CD4-positive, alpha-beta T cell (primary cell): ENCODE results near the gene OR52W1. TPM values are rescaled to one million over a fixed set of nuclear protein-coding genes. Genes with fewer than 3 reads are reported as not detected.

Source experiments
- ATAC-seq: fragments of 200-7000 bp; cut with Tn5 transposase; one replicate; pipeline ENCODE4 v1.10.0; 2022; ENCODE audit warnings: mild to moderate bottlenecking; ENCODE audit not compliant: poor library complexity
- CTCF ChIA-PET: fragments of 350-600 bp; sonication (Branson Sonifier 250); formaldehyde crosslinking; loops from one replicate; lab custom pipeline; 2021; ENCODE audit warnings: antibody characterized with exemption, inconsistent platforms; lab: Charles Lee
- POLR2A ChIA-PET: fragments of 350-600 bp; sonication (Branson Sonifier 250); formaldehyde crosslinking; loops from one replicate; lab custom pipeline; 2021; ENCODE audit warnings: antibody characterized with exemption, inconsistent platforms; lab: Charles Lee
- DNase-seq, 14 experiments: peaks; one replicate each; pipeline ENCODE4 v3.0.0-alpha.2; 2013 to 2020; ENCODE audit warnings: mixed read lengths in 2 of 14
- H3K27ac ChIP-seq, 2 donors: one replicate each; pipeline versions ENCODE4 v1.5.1 to v1.7.0; 2013; ENCODE audit warnings: low read length in 2 of 2, low read depth in 1 of 2, mild to moderate bottlenecking in 1 of 2
- H3K27me3 ChIP-seq, 2 experiments: 1 replicate in 1 of 2; 2 replicates in 1 of 2; pipeline versions ENCODE4 v1.6.1 to v1.7.0; 2013; ENCODE audit warnings: low read length in 2 of 2, control low read depth in 1 of 2, mild to moderate bottlenecking in 1 of 2, moderate library complexity in 1 of 2; ENCODE audit not compliant: insufficient read depth in 2 of 2, control insufficient read depth in 1 of 2
- H3K36me3 ChIP-seq: one replicate; pipeline ENCODE4 v1.6.1; 2013; ENCODE audit warnings: low read length, control low read depth; ENCODE audit not compliant: insufficient read depth
- H3K4me1 ChIP-seq: one replicate; pipeline ENCODE4 v1.6.1; 2013; ENCODE audit warnings: low read length, control low read depth; ENCODE audit not compliant: insufficient read depth
- H3K4me3 ChIP-seq: one replicate; pipeline ENCODE4 v1.5.1; 2013; ENCODE audit warnings: mild to moderate bottlenecking, low read length, moderate library complexity
- H3K9me3 ChIP-seq, 2 experiments: 1 replicate in 1 of 2; 2 replicates in 1 of 2; pipeline versions ENCODE4 v1.6.1 to v1.7.0; 2013; ENCODE audit warnings: low read length in 2 of 2, mild to moderate bottlenecking in 2 of 2, control low read depth in 1 of 2, moderate library complexity in 1 of 2; ENCODE audit not compliant: control insufficient read depth in 1 of 2, insufficient read depth in 1 of 2
- H3K27ac Mint-ChIP-seq: one replicate; pipeline ENCODE4 v1.8.0; 2020; ENCODE audit warnings: mixed read lengths
- H3K27me3 Mint-ChIP-seq: one replicate; pipeline ENCODE4 v1.8.0; 2021; ENCODE audit warnings: mixed read lengths
- H3K36me3 Mint-ChIP-seq: one replicate; pipeline ENCODE4 v1.8.0; 2021; ENCODE audit warnings: low read depth, mixed read lengths
- H3K4me1 Mint-ChIP-seq: one replicate; pipeline ENCODE4 v1.8.0; 2021; ENCODE audit warnings: low read depth, mixed read lengths
- H3K4me3 Mint-ChIP-seq: one replicate; pipeline ENCODE4 v1.8.0; 2020; ENCODE audit warnings: mild to moderate bottlenecking, mixed read lengths
- H3K9me3 Mint-ChIP-seq: one replicate; pipeline ENCODE4 v1.8.0; 2020; ENCODE audit warnings: mixed read lengths
- intact Hi-C, 2 experiments: fragments of 100-400 bp; cut with DNase I in 1 of 2; cut with micrococcal nuclease in 1 of 2; formaldehyde crosslinking; loops; one replicate each; pipeline versions ENCODE4 v1.15.1 to v1.9.0; 2023 to 2025; cut with DNase I, micrococcal nuclease
- total RNA-seq, 174 experiments: library from RNA in 2 of 174; stranded (reverse) in 2 of 174; gene quantifications; one replicate each; pipeline ENCODE4 v1.2.3 and lab custom pipeline; 2021 to 2026
- TF ChIP-seq, protein P1 (sequence below): fragments of 200-600 bp; IDR thresholded peaks from one replicate; pipeline ENCODE4 v1.8.0; 2022; ENCODE audit warnings: antibody characterized with exemption, mild to moderate bottlenecking

Gene OR52W1
- total RNA-seq, 2 experiments from 2014 or later: not detected

DNA sequence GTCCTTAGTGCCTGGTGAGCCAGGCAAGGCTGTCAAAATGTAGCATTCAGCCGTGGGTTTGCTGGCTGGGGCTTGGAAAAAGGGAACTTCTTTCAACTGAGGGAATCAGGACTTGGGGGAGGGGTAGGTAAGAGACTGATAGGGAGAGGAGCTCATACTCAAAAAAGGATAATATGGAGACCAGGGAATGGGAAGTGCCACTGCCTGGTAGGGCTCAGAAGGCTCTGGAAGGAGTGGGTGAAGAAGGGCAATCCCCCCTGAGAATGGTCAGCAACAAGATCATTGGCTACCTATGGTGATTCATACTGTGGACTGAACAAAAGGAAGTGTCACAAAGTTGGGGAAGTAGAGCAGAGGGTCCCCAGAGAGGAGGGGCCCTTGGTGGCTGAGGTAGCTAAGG is 41.8 kb downstream of the OR52W1 start:
- Histone ChIP-seq H3K9me3 (peaks cover 0 to 4% of the 10 kb centered on the region in 2 experiments), H3K27me3 (no peaks in the 10 kb centered on the region), H3K4me1 (no peaks in the 10 kb centered on the region), H3K4me3 (no peak overlapping the region), H3K36me3 (no peaks in the 10 kb centered on the region), H3K27ac (no peak overlapping the region)
- ChIA-PET POLR2A (interaction anchor here (1.3 kb wide), 1 partner anchor 10 kb away, joined by 3 read pairs; no protein-coding TSS in a partner anchor), CTCF (no interaction called here)
- ATAC-seq (no peak), DNase-seq (no peak)
- no peaks in the 10 kb centered on the region for H3K9me3 Mint-ChIP-seq
- TF ChIP-seq, protein P1, sequence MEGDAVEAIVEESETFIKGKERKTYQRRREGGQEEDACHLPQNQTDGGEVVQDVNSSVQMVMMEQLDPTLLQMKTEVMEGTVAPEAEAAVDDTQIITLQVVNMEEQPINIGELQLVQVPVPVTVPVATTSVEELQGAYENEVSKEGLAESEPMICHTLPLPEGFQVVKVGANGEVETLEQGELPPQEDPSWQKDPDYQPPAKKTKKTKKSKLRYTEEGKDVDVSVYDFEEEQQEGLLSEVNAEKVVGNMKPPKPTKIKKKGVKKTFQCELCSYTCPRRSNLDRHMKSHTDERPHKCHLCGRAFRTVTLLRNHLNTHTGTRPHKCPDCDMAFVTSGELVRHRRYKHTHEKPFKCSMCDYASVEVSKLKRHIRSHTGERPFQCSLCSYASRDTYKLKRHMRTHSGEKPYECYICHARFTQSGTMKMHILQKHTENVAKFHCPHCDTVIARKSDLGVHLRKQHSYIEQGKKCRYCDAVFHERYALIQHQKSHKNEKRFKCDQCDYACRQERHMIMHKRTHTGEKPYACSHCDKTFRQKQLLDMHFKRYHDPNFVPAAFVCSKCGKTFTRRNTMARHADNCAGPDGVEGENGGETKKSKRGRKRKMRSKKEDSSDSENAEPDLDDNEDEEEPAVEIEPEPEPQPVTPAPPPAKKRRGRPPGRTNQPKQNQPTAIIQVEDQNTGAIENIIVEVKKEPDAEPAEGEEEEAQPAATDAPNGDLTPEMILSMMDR: no peak
- H3K27ac Mint-ChIP-seq: no peak overlapping the region
- no peak overlapping the region for H3K4me3 Mint-ChIP-seq
- intact Hi-C loops: no loop called here
- peaks cover 36% of the 10 kb centered on the region for H3K27me3 Mint-ChIP-seq
- H3K36me3 Mint-ChIP-seq: no peaks in the 10 kb centered on the region
- no peaks in the 10 kb centered on the region for H3K4me1 Mint-ChIP-seq

DNA sequence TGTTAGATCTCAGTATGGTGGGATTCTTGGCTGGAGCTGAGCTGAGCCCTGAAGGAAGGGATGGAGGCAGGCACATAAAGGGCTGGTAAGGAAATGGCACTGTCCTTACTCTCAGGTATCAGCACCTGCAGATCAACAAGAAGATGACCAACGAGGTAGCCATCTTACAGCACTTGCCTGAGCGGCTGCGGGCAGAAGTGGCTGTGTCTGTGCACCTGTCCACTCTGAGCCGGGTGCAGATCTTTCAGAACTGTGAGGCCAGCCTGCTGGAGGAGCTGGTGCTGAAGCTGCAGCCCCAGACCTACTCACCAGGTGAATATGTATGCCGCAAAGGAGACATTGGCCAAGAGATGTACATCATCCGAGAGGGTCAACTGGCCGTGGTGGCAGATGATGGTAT is 42.3 kb downstream of the OR52W1 start:
- Mint-ChIP-seq H3K9me3 (no peaks in the 10 kb centered on the region), H3K36me3 (no peaks in the 10 kb centered on the region), H3K27me3 (peaks cover 36% of the 10 kb centered on the region), H3K4me3 (no peak overlapping the region), H3K4me1 (no peaks in the 10 kb centered on the region), H3K27ac (no peak overlapping the region)
- Histone ChIP-seq H3K27me3 (no peaks in the 10 kb centered on the region), H3K9me3 (peaks cover 0 to 4% of the 10 kb centered on the region in 2 experiments), H3K36me3 (no peaks in the 10 kb centered on the region), H3K4me1 (no peaks in the 10 kb centered on the region), H3K27ac (no peak overlapping the region), H3K4me3 (no peak overlapping the region)
- ATAC-seq (no peak), DNase-seq (no peak)
- ChIA-PET POLR2A (interaction anchor here (1.3 kb wide), 1 partner anchor 10 kb away, joined by 3 read pairs; no protein-coding TSS in a partner anchor), CTCF (no interaction called here)
- TF ChIP-seq, protein P1: no peak
- intact Hi-C loops: no loop called here

GRCh38 chr11:6245536-6245935 is 46.5 kb downstream of the OR52W1 start:
- H3K27ac ChIP-seq: no peak overlapping the region
- Mint-ChIP-seq H3K27me3 (peaks cover 40% of the 10 kb centered on the region), H3K9me3 (no peaks in the 10 kb centered on the region), H3K4me3 (no peak overlapping the region), H3K36me3 (no peaks in the 10 kb centered on the region), H3K27ac (no peak overlapping the region), H3K4me1 (no peaks in the 10 kb centered on the region)
- H3K4me1 ChIP-seq: no peaks in the 10 kb centered on the region
- ChIA-PET CTCF (no interaction called here), POLR2A (no interaction called here)
- no peak overlapping the region for H3K4me3 ChIP-seq
- no peaks in the 10 kb centered on the region for H3K36me3 ChIP-seq
- intact Hi-C loops: no loop called here
- H3K27me3 ChIP-seq: no peaks in the 10 kb centered on the region
- no peaks in the 10 kb centered on the region for H3K9me3 ChIP-seq
- TF ChIP-seq, protein P1: no peak
- DNase-seq: no peak
- ATAC-seq: no peak
